KBM-7 (cell line): ENCODE measurements around the gene IL32.
A peak's percentile ranks its signal among the peaks of the same experiment; 100 is the strongest.

Experiments used
- DNase-seq: peaks from one replicate; pipeline ENCODE4 v3.0.0-alpha.2; 2015
- in situ Hi-C: fragments of 300-500 bp; cut with MboI; formaldehyde crosslinking; loops from 2 replicates; pipeline ENCODE4 v1.14.3; 2020; ENCODE audit warnings: low sequenced_read_pairs, low pct_unique_long_range_greater_than_20kb, mixed read lengths

IL32 gene

DNA sequence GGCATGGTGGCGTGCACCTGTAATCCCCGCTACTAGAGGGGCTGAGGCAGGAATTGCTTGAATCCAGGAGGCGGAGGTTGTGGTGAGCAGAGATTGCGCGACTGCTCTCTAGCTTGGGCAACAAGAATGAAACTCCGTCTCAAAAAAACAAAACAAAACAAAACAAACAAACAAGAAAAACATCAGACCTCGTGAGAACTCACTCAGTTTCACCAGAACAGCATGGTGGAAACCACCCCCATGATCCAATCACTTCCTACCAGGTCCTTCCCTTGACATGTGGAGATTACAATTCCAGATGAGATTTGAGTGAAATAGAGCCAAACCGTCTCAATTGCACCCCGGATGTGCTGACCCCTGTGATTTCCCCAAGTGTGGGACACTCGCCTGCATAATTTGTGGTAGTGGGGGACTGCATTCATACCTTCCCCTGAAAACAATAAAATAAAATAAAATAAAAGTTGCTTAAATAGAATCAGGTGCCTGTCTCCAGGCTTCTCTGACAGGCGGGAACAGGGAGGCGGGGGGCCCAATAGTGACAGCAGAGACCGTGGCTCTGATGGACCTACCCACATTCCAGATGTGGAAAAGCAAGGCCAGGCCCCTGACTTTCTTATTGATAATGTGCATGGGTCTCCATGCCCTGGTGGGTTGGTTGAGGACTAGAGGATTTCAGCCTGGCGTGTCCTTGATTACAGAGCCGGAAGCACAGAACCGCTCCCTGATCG lies 20.6 kb downstream of the IL32 start:
- no peak for DNase-seq
- in situ Hi-C loops, result no loop called here

DNA sequence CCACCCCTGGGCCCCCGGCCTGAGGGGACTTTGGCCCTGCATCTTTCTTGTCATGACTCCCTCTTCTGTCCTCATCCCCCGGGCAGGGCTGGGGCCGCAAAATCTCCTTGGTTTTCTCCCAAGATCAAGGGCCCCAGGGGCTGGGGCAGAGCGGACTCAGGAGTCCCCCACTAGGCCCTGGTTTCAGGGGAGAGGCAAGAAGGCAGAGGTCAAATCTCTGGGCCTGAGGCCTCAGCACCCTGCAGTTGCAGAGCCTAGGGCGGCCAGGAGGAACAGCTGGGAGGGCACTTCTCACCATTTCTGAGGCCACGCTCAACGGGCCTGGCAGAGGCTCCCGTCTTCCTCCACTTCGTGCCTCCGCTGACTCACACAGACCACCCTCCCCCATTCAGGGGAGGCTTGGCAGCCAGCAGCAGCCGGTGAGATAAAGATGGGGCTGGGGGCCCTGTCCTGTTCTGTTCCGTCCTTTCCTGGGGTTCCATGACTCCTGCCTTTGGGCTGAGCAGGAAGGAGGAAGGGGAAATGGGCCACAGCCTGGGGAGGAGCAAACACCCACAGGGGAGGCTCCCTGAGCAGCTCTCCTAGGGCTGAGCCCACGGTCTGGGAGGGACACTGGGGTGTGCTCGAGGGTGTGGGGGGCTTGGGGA lies 21.3 kb downstream of the IL32 start:
- in situ Hi-C loops, result no loop called here
- peak; percentile 64 for DNase-seq

DNA sequence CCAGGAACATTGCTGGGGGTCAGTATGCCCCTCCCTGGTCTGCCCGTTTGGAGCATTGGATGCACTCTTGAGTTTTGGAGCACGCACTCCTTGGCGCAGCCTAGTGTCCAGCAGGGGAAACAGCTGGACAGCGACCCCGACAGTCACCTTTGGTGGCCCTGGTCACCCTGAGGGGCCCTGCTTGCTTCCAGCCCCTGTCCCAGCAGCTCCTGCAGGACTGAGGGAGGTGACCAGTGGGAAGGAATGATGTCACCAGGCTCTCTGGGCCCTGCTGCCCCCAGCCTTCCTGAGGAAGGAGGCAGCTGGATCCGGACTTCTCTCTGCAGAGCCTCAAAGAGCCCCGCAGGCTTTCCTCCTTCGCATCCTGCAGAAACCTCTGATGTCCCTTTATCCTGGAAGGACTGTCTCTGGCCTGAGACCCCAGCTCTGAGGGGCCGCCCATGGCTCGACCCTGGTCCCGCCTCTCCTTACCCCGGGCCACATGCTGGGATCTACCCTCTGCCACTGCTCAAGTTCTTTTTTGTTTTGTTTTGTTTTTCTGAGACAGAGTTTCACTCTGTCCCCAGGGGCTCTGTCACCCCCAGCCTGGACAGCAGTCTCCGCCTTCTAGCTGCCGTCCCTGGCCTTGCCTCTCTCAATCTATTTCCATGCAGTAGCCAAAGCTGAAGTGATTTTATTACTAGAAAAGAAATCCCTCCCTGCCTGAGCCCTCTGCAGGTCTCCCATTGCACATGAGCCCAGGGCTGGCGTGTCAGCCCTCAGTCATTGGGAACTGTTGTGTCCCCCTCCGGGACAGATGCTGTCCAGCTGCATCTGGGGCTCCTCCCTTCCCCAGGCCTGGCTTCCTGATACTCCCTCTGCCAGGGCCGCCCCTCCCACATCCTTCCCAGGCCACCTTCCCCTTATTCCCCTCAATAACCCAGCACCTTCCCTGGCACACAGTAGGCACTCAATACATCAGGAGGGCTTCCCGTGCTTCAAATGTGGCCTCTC lies 22.1 kb downstream of the IL32 start:
- DNase-seq, result peak; percentile 64
- in situ Hi-C loops, result no loop called here

DNA sequence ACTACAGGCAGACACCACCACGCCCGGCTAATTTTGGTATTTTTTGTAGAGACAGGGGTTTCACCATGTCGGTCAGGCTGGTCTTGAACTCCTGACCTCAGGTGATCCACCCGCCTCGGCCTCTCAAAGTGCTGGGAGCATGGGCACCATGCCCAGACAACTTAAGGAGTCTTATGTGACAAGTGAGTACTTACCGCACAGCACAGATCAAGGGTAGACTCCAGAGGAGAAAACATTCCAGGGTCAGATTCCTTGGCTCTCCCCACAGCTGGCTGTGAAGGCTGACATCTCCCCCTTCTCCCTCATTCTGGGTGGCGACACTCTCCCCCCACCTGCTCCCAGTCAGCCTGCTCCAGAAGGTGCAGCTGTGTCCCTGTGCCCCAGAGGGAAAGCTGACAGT lies 23.0 kb downstream of the IL32 start:
- DNase-seq, result no peak
- in situ Hi-C loops, result no loop called here

DNA sequence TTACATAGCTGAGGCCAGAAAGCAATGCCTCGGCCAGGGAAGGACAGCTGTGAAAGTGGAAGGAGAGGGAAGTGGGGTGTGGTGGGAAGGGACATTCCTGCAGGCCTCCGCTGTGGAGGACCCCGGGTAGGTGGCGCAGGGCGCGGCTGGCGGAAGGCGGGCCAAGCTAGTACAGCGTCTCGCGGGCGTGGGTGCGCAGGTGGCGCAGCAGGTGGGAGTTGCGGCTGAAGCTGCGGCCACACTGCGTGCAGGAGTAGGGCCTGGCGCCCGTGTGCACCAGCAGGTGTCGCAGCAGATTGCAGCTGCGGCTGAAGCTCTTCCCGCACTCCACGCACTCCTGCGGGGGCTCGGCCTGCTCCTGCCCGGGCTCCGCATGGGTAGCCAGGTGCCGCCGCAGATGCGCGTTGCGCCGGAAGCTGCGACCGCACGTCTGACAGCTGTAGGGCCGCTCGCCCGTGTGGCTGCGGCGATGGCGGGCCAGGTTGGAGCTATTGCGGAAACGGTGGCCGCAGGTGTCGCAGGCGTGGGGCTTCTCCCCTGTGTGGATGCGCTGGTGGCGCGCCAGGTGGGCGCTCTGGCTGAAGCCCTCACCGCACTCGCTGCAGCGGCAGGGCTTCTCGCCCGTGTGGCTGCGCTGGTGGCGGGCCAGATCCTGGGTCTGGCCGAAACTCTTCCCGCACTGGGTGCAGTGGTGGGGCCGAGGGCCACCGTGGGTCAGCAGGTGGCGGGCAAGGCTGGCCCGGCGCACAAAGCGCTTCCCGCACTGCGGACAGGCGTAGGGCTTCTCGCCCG lies 23.7 kb downstream of the IL32 start:
- in situ Hi-C loops, result no loop called here
- no peak for DNase-seq

- in situ Hi-C loops, result no loop called here
- DNase-seq, result no peak
Measured at GRCh38 chr16:3089717-3090592, 24.5 kb downstream of the IL32 start.

GRCh38 chr16:3091551-3091950 lies 26.1 kb downstream of the IL32 start:
- in situ Hi-C loops, result no loop called here
- no peak for DNase-seq

GRCh38 chr16:3092501-3092941 lies 27.1 kb downstream of the IL32 start:
- in situ Hi-C loops, result no loop called here
- no peak for DNase-seq

- DNase-seq, result peak; percentile 79
- in situ Hi-C loops, result no loop called here
Measured at GRCh38 chr16:3094289-3095027, 29.0 kb downstream of the IL32 start.

GRCh38 chr16:3095869-3096268 lies 30.4 kb downstream of the IL32 start:
- peak; percentile 88 for DNase-seq

GRCh38 chr16:3096362-3096761 lies 30.9 kb downstream of the IL32 start:
- DNase-seq, result no peak
- in situ Hi-C loops, result no loop called here

More at GRCh38 chr16:3095869-3096268, 30.4 kb downstream of the IL32 start:
- in situ Hi-C loops, result no loop called here

GRCh38 chr16:3097266-3097665 lies 31.8 kb downstream of the IL32 start:
- DNase-seq, result no peak
- in situ Hi-C loops, result no loop called here

- no peak for DNase-seq
- in situ Hi-C loops, result no loop called here
Measured at GRCh38 chr16:3098459-3099394, 33.3 kb downstream of the IL32 start, which contains the start of gene ZSCAN10. ZSCAN10 (minus strand) TSS chr16:3099294; CDS start chr16:3092937, 6,357 bp downstream.

DNA sequence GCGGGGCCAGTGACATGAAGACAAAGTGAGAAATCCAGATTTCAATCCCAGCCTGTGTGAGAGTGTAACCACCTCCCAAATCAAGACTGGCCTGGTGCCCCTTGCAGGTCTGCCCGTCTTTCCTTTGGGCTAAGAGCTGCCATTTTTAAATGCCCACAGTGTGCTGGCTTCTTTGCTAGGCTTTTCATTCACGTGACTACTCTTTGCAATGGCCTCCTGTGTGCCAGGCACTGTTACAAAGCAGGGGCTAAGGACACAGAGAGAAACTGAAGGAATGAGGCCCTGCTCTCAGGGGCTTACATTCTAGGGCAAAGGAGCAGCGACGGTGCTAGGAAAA lies 33.9 kb downstream of the IL32 start:
- in situ Hi-C loops, result no loop called here
- no peak for DNase-seq

DNA sequence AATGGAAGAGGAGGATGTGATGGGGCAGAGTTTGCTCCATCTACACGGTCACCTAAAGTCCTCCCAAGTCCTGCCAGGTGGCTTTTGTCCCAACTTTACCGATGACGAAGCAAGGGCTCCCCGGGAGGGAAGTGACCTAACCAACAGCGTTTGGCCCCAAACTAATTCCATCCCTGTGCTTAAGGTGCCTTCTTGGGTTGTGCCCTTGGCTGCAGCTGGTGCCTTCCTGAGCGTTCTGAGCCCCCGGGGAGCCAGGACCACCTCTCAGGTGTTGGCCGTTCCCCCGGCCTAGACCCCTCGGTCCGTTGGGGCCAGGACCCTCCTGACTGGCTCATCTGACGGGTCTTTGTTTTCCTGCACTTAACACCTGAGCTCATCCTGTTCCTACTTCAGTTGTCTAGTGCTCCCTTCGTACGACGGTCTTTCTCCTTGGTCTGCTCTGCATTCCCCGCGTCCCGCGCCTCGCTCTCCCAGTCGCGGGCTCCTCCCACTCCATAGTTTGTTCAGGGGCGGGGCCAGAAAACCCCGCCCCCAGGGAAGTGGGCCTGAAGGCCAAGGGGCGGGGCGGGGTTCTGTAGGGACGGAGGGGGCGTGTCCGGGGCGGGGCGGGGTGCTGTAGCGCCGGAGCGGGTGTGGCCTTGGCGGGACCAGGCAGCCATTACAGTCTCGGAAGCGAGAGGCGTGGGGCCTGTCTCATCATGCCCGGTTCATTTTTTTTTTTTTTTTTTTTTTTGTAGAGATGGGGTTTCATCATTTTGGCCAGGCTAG lies 34.5 kb downstream of the IL32 start:
- in situ Hi-C loops, result no loop called here
- peak; percentile 90 for DNase-seq
